Testis (tissue), 2 donors: ENCODE data around the gene APOD.

ENCODE experiments used
- CTCF ChIP-seq, 3 experiments: fragments of 450-650 bp in 2 of 3; fragments of 200-600 bp in 1 of 3; sonication (generic) in 1 of 3; IDR thresholded peaks; one replicate each; pipeline ENCODE4 v1.5.1; 2016 to 2019; ENCODE audit warnings: antibody characterized with exemption in 3 of 3, mild to moderate bottlenecking in 2 of 3, moderate library complexity in 1 of 3
- POLR2A ChIP-seq: fragments of 450-650 bp; IDR thresholded peaks from one replicate; pipeline ENCODE4 v1.6.1; 2017; ENCODE audit warnings: antibody characterized with exemption, mild to moderate bottlenecking, moderate library complexity

GRCh38 chr3:195544634-195545033 lies 39.1 kb downstream of the APOD start:
- no peak for TF ChIP-seq CTCF (IDR thresholded peaks at IDR 0.05)
- TF ChIP-seq POLR2A: no peak
